Measurements from ENCODE around the gene RAPGEF4.

Gene RAPGEF4

DNA sequence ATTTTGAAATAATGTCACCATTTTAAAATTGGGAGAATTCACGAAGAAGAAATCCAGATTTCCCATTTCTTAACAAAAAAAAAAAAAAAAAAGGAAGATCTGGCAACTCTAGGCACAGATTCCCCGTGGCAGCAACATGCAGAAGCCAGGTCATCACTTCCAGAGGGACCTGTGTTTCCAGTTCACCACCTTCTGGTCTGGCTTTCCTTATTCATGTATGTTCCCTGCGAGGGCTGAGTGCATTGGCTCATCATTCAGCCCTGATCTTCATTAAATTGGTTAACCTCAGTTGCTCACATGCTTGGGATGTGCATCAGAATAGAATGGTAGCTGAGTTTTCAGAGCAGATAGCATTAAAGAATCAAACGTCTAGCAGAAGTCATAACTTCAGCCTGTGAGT lies 315.0 kb downstream of the RAPGEF4 start:
- TF ChIP-seq, protein P1, sequence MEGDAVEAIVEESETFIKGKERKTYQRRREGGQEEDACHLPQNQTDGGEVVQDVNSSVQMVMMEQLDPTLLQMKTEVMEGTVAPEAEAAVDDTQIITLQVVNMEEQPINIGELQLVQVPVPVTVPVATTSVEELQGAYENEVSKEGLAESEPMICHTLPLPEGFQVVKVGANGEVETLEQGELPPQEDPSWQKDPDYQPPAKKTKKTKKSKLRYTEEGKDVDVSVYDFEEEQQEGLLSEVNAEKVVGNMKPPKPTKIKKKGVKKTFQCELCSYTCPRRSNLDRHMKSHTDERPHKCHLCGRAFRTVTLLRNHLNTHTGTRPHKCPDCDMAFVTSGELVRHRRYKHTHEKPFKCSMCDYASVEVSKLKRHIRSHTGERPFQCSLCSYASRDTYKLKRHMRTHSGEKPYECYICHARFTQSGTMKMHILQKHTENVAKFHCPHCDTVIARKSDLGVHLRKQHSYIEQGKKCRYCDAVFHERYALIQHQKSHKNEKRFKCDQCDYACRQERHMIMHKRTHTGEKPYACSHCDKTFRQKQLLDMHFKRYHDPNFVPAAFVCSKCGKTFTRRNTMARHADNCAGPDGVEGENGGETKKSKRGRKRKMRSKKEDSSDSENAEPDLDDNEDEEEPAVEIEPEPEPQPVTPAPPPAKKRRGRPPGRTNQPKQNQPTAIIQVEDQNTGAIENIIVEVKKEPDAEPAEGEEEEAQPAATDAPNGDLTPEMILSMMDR (conservative IDR thresholded peaks at IDR 0.05; ENCODE audit: low read length), result no peak
- no peak for TF ChIP-seq EZH2phosphoT487 (IDR thresholded peaks at IDR 0.05; ENCODE audit: borderline replicate concordance)
- Histone ChIP-seq H3K9me3 (ENCODE audit: insufficient read depth, low read depth, low read length) (no peaks in the 10 kb centered on the region), H3K27me3 (ENCODE audit: insufficient read depth, low read length, poor library complexity, severe bottlenecking) (no peaks in the 10 kb centered on the region), H3K9ac (ENCODE audit: low read depth, low read length, poor library complexity, severe bottlenecking) (no peak overlapping the region), H3K9me2 (replicated peaks; ENCODE audit: low read depth, low read length) (no peaks in the 10 kb centered on the region), H4K20me1 (ENCODE audit: insufficient read depth, low read length, poor library complexity, severe bottlenecking) (no peaks in the 10 kb centered on the region), H3K79me2 (ENCODE audit: insufficient read depth, low read length) (no peaks in the 10 kb centered on the region), H3K36me3 (ENCODE audit: insufficient read depth, low read length) (no peaks in the 10 kb centered on the region), H3F3A (ENCODE audit: low read depth) (no peaks in the 10 kb centered on the region), H3K4me1 (ENCODE audit: insufficient read depth, low read length, poor library complexity, severe bottlenecking) (no peaks in the 10 kb centered on the region), H2AFZ (ENCODE audit: low read length) (no peak overlapping the region), H3K4me2 (ENCODE audit: low read depth, low read length, poor library complexity, severe bottlenecking) (no peak overlapping the region), H3K4me3 (ENCODE audit: low read length, poor library complexity, severe bottlenecking) (no peak overlapping the region)

DNA sequence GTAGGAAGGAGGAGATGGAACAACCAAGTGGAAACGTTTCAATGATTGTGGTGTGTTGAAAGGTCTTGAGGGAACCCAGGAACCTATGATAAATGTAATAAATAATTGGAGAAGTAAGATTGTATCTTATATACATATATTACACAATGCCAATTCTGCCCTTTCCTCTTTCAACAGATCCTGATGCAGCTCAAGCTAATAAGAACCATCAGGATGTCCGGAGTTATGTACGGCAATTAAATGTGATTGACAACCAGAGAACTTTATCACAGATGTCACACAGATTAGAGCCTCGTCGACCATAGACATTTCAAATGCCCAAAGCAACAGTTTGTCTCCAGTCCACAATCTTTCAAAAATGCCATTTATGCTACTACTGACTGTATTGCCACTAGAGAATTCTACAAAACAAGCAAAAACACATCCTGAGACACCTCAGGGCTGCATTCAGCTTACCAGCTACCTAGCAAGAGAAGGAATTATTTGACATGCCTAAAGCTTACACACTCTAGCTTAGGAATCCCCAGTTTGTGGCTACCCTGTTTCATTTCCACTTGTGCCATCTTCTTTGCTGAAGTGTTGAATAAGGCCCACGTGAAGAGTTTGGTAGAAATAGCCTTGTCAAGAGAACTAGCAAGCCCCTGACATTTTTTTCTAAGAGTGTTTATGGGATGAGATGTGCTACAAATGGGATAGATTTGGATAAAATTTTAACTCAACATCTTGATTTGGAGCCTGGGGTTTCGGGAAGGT lies 316.0 kb downstream of the RAPGEF4 start:
- no peaks in the 10 kb centered on the region for H3K9me2 ChIP-seq (replicated peaks; ENCODE audit: low read depth, low read length)
- no peak overlapping the region for H2AFZ ChIP-seq (ENCODE audit: low read length)
- H3K4me1 ChIP-seq (ENCODE audit: insufficient read depth, low read length, poor library complexity, severe bottlenecking), result no peaks in the 10 kb centered on the region
- H3K9ac ChIP-seq (ENCODE audit: low read depth, low read length, poor library complexity, severe bottlenecking), result no peak overlapping the region
- no peak overlapping the region for H3K4me3 ChIP-seq (ENCODE audit: low read length, poor library complexity, severe bottlenecking)
- H3K79me2 ChIP-seq (ENCODE audit: insufficient read depth, low read length), result no peaks in the 10 kb centered on the region
- no peaks in the 10 kb centered on the region for H3F3A ChIP-seq (ENCODE audit: low read depth)
- no peaks in the 10 kb centered on the region for H3K27me3 ChIP-seq (ENCODE audit: insufficient read depth, low read length, poor library complexity, severe bottlenecking)
- TF ChIP-seq EZH2phosphoT487 (IDR thresholded peaks at IDR 0.05; ENCODE audit: borderline replicate concordance), result no peak
- TF ChIP-seq, protein P1 (conservative IDR thresholded peaks at IDR 0.05; ENCODE audit: low read length), result no peak
- no peaks in the 10 kb centered on the region for H3K36me3 ChIP-seq (ENCODE audit: insufficient read depth, low read length)
- no peaks in the 10 kb centered on the region for H3K9me3 ChIP-seq (ENCODE audit: insufficient read depth, low read depth, low read length)
- no peak overlapping the region for H3K4me2 ChIP-seq (ENCODE audit: low read depth, low read length, poor library complexity, severe bottlenecking)
- H4K20me1 ChIP-seq (ENCODE audit: insufficient read depth, low read length, poor library complexity, severe bottlenecking), result no peaks in the 10 kb centered on the region

DNA sequence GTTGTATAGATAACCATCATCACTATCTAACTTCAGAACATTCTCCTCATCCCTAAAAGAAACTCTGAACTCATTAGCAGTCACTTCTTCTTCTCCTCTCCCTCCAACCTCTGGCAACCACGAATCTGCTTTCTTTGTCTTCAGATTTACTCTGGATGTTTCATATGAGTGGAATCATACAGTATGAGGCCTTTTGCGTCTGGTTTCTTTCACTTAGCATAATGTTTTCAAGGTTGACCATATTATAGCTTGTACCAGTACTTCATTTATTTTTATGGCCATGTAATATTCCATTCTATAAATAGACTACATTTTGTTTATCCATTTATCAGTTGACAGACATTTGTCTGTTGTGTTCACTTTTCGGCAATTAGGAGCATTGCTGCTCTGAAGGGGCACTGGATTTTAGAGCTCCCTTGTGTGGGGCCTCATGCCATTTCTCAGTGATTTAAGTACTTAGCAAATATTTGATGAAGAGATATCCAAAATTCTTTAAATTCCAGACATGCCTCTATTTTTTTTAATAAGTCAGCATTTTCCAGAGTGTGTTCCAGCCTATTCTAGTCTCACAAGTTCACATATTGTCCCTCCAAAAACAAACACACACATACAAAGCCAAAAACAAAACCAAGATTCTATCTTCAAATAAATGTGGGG lies 317.5 kb downstream of the RAPGEF4 start:
- no peaks in the 10 kb centered on the region for H3F3A ChIP-seq (ENCODE audit: low read depth)
- no peaks in the 10 kb centered on the region for H3K27me3 ChIP-seq (ENCODE audit: insufficient read depth, low read length, poor library complexity, severe bottlenecking)
- H3K4me2 ChIP-seq (ENCODE audit: low read depth, low read length, poor library complexity, severe bottlenecking), result no peak overlapping the region
- TF ChIP-seq, protein P1 (conservative IDR thresholded peaks at IDR 0.05; ENCODE audit: low read length), result no peak
- TF ChIP-seq EZH2phosphoT487 (IDR thresholded peaks at IDR 0.05; ENCODE audit: borderline replicate concordance), result no peak
- H3K4me1 ChIP-seq (ENCODE audit: insufficient read depth, low read length, poor library complexity, severe bottlenecking), result no peaks in the 10 kb centered on the region
- no peaks in the 10 kb centered on the region for H3K36me3 ChIP-seq (ENCODE audit: insufficient read depth, low read length)
- H4K20me1 ChIP-seq (ENCODE audit: insufficient read depth, low read length, poor library complexity, severe bottlenecking), result no peaks in the 10 kb centered on the region
- no peaks in the 10 kb centered on the region for H3K9me3 ChIP-seq (ENCODE audit: insufficient read depth, low read depth, low read length)
- no peak overlapping the region for H3K9ac ChIP-seq (ENCODE audit: low read depth, low read length, poor library complexity, severe bottlenecking)
- H2AFZ ChIP-seq (ENCODE audit: low read length), result no peak overlapping the region
- no peak overlapping the region for H3K4me3 ChIP-seq (ENCODE audit: low read length, poor library complexity, severe bottlenecking)
- no peaks in the 10 kb centered on the region for H3K79me2 ChIP-seq (ENCODE audit: insufficient read depth, low read length)
- H3K9me2 ChIP-seq (replicated peaks; ENCODE audit: low read depth, low read length), result no peaks in the 10 kb centered on the region
